CD4-positive, alpha-beta T cell treated with Interleukin-12 subunit alpha and Interleukin-12 subunit beta, for 1 hour (primary cell): ENCODE data around the gene WDR7.

Experiments
- DNase-seq: peaks from one replicate; pipeline ENCODE4 v3.0.0-alpha.2; 2020

Gene WDR7

DNA sequence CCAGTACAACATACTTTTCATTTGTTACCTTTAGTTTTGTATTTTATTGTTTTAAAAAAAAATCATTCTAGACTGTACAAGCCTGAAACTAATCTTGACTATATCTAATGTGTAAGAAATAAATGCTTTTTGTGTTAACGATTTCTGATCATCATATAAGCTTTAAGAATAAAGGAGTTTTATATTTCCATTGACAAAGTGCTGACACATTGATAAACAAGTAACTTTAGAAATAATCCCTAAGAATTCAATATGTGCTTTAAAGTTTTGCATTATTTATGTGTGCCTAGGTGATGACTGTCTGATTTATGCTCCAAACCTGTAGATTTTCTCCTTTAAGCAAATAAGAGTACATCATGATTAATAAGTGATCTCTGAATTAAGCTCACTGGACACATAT, 248.5 kb downstream of the WDR7 start:
- DNase-seq = no peak

- DNase-seq = no peak
These were observed 249.3 kb downstream of the WDR7 start for GRCh38 chr18:56900195-56901094.

GRCh38 chr18:56901919-56902318, 250.8 kb downstream of the WDR7 start:
- no peak for DNase-seq

GRCh38 chr18:56902653-56903052, 251.5 kb downstream of the WDR7 start:
- no peak for DNase-seq

DNA sequence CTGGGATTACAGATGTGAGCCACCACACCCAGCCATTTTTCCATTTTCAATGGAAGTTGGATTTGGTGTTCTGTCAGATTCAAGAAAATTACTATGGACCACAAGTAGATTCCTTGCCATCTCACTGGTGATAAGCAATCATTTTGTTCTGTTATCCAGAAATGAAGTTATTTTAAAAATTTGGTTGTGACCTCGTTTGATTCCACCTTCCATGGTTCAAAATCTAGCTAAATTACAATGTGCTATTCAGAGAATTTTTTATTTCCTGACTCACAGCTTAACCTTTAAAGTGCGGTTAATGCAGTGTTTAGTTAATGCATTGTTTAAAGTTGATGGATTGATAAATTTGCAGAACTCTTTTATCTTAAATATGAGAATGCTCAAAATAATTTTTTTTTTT, 252.5 kb downstream of the WDR7 start:
- no peak for DNase-seq

DNA sequence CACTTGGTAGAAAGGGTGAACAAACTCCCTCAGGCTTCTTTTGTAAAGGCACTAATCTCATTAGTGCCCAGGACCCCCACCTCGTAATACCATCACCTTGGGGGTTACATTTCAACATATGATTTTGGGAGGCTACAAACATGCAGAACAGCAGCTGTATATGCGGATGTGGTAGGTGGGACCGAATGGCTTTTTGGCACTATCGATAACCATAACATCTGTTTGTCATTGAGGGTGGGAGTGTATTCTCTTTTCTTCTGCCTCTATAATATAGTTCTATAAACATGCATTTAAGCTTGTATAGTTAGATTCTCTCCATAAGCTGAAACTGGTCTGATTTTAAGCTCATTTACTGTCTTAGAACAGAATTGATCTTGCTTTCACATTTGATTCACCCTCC, 256.6 kb downstream of the WDR7 start:
- DNase-seq = no peak

DNA sequence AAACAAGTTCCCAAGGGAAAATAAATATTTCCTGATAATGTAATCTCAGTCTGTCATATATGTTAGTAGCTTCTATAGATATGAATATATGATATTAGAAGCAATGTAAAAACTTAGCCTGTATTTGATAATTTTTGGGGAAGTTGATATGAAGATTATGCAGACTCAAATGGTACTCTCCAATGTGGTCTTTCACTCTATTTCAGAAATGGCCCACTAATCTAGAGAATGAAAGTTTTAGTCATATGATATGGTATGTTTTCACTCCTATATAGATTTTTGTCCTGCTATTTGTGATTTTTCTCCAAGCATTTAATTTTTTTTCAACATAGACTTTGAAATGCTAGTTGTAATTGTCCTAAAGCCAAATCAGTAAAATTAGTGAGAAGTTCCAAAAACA, 259.1 kb downstream of the WDR7 start:
- no peak for DNase-seq

DNA sequence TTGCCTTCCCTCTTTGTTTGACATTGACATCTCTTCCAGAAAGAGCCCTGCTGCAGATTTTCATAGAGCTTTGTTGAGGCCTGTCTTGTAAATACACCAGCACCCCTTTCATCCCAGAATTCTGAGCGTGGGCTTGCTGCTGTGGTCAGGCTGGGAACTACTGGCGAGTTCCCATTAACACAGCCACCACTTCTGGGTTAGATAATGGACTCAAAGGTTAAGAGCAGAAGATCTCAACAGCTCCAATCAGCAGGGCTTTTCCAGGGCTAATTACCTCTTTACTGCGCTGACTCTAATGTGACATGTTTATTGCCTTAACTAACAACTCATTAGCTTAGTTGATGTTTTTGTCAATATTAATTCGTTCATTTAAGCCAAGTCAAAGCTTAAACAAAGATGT, 259.8 kb downstream of the WDR7 start:
- no peak for DNase-seq

DNA sequence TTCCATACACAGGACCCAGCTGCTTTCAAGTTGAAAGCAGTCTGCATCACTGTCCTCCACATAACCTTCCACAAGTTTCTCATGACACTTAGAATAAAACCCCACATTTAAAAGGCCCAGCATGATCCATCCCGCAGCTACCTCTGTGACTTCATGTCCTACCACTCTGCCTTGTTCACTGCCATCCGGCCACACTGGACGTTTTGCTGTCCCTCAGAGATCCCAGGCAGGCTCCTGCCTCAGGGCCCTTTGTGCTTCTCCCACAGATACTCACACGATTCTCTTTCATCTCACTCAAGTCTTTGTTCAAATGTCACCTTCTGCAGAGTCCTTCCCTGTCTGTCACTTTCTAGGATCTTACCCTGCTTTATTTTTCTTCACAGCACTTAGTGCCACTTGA, 262.8 kb downstream of the WDR7 start:
- no peak for DNase-seq

DNA sequence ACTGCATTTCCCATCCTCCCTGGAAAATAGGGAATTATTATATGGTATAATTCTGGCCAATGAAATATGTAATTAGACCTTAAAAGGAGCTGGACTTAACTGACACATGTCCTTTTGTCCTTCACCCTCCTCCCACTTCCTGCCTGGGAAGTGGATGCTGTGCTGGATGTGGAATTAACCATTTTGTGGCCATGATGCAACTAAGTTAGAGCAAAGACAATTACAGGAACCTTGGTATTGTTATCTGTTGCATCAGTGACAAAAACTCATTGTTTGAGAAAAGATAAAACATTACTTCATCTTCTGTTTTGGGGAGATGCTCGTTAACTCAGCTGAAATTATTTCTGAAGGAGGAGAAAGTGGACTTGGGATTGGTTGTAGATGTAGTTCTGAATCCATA, 268.0 kb downstream of the WDR7 start:
- DNase-seq = no peak

GRCh38 chr18:56921896-56922480, 270.8 kb downstream of the WDR7 start:
- no peak for DNase-seq

- DNase-seq = no peak
These were observed 275.6 kb downstream of the WDR7 start for GRCh38 chr18:56926734-56927133.

DNA sequence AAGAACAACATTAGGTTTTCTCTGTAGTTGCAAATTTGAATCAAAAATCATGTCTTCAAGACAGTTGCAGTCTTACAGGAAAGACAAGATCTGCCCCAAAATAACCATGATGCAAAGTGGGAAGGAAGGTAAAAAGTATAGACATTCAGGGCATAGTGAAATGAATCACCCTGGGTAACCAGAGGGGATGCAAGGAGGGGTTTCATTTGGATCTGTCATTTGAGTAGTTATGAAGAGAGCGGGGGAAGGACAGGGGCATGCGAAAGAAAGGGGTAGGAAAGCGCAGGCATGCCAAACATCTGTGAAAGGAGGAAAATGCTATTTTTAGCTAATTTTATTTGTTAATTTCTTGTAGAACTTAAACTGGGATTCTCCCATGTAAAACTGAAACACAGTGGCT, 276.6 kb downstream of the WDR7 start:
- DNase-seq = no peak

- DNase-seq = no peak
These were observed 278.7 kb downstream of the WDR7 start for GRCh38 chr18:56929886-56930285.

GRCh38 chr18:56933472-56933871, 282.3 kb downstream of the WDR7 start:
- no peak for DNase-seq

DNA sequence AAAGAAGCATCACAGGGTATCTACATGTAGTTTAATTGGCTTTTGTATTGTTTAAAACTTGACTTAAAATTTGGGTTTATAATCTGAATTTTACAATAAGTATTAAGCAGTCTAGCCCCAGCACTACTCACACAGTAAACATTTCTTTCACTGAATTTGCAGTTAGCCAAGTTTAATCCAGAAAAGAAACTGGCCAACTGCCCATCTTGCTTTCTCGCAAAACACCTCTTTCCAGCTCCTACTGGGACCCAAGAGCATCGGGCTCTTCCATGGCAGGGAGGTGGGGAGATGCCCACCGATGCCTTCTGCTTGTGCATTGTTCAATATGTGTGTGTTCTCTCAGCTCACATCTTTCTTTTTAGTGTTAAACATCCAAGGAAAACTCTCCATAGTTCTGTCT, 283.0 kb downstream of the WDR7 start:
- DNase-seq = no peak

DNA sequence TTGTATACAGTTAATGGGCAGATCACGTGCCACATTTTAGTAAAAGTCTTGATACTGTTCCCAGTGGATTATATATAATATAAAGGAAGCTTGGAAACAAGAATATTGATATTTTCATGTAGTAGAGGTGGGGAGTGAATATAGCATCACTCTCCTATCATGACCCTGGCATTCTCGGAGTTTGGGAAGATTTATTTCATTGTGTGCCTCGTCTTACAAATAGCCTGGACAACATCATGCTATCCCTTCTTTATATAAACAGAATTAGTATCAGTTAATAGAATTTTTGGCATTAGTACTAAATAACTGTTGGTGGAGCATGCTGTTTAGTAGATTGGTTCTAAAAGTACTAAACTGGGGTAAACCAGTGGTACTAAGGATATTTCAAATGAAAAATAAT, 283.7 kb downstream of the WDR7 start:
- DNase-seq = no peak

- no peak for DNase-seq
These were observed 284.4 kb downstream of the WDR7 start for GRCh38 chr18:56935434-56936040.

DNA sequence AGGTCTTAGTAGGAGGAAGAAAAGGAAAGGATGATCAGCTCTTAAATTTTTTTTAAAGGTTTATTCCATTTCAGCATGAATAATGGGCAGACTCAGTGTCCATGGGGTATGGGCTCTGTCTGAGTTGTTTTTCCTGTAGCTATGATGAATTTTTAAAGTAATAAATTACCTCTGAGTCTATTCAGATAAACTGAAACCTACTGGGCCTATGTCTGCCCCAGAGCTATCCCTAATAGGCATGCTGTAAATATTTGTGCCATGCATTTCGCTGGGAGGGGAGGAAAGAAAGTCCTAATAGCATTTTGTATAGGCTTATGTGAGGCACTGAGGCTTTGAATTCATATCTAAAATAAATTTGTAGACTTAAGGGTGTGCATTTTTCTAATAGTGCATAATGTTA, 285.3 kb downstream of the WDR7 start:
- no peak for DNase-seq

DNA sequence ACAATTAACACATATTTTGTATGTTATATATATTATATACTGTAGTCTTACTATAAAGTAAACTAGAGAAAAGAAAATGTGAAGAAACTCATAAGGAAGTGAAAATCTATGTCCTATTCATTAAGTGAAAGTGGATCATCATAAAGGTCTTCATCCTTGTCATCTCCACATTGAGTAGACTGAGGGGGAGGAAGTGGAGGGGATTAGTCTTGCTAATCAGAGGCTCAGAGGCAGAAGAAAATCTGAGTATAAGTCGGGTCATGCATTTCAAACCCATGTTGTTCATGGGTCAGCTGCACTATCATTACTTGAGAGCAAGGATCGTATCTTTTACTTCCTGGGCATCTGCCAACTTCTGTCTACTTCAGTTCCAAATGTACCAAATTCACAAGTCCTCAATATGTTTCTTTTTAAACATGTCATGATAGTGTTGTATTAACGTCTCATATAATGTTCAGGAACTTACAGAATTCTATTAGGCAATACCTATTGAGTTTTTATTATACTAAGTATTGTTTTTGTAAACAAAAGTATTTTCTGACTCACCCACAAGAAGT, 286.8 kb downstream of the WDR7 start:
- no peak for DNase-seq

DNA sequence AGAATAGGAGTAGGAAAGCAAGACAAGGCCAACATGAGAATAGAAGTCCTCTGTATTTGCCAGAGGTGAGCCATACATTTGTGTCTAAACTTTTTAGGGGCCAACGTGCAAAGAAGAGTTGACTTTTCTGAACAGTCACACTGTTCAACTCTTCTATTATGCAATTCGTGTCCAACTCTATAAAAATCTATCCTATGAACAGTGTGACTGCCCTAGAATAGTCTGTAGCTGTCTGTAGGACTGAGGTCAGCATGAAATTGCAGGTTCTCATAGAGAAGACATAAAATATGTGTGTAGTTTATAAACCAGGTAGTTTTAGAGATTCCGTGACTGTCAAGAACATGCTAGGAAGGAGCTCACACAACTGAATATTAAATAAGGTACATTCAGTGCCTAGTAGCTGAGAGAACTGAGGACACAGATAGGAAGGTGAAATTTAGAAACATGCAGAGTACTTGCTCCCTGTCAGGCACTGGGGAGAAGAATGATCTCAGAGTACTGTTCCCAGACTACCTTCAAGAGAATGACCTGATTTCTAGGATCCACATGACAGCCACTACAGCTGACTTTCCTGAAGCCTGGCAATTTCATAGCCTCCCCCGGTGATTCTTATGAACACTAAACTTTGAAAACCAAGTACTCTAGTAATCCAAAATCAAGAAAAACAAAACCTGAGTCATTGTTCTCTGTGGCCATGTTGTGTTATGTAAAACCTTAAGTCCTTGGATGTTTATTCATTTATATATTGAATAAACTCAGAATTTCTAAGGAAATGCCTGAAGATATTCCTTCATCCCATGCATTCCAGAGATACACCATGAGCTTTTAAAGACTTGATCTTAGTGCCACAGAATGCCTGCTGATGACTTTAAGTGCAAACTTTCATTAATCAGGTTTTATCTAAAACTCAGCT, 294.3 kb downstream of the WDR7 start:
- DNase-seq = no peak

DNA sequence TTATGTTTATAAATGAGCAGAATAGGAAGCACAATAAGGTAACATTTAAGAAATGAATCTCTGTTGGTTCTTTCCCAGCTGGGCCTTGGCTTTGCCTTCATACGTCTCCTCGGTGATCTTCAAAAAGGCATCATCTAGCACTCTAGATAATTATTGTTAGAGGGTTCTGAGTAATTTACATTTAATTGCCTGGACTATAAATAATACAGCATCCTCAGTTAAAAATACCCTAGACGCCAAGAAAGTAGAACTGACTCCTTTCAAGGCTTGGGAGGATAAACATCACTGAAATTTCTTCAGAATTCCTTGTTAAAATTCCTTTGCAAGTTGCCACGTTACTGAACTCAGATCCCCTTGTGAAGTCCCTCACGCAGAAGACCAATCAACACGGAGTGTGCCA, 296.1 kb downstream of the WDR7 start:
- DNase-seq = no peak

GRCh38 chr18:56952026-56952425, 300.9 kb downstream of the WDR7 start:
- no peak for DNase-seq
